ENCODE measurements around the gene EFCAB8.

Gene EFCAB8

GRCh38 chr20:32858701-32859372 is at the start of gene EFCAB8:
EFCAB8 (plus strand) TSS chr20:32858923; CDS start chr20:32863793, 4,870 bp downstream.
- no peak for FAIRE-seq
- TF ChIP-seq CTCF (IDR thresholded peaks at IDR 0.05; ENCODE audit: insufficient read depth, missing control alignments): no peak
- DNase-seq (ENCODE audit: insufficient read length, low spot score): no peak

- FAIRE-seq: no peak
- no peak for DNase-seq (ENCODE audit: insufficient read length, low spot score)
- TF ChIP-seq CTCF (IDR thresholded peaks at IDR 0.05; ENCODE audit: insufficient read depth, missing control alignments): no peak
Measured at GRCh38 chr20:32809907-32810306, 48.8 kb upstream of the EFCAB8 start.

- FAIRE-seq (no peak), DNase-seq (ENCODE audit: insufficient read length, low spot score) (no peak)
- no peak for TF ChIP-seq CTCF (IDR thresholded peaks at IDR 0.05; ENCODE audit: insufficient read depth, missing control alignments)
Measured at GRCh38 chr20:32810941-32811340, 47.8 kb upstream of the EFCAB8 start.

GRCh38 chr20:32811886-32812285 is 46.8 kb upstream of the EFCAB8 start:
- TF ChIP-seq CTCF (IDR thresholded peaks at IDR 0.05; ENCODE audit: insufficient read depth, missing control alignments): no peak
- DNase-seq (ENCODE audit: insufficient read length, low spot score): no peak
- no peak for FAIRE-seq

GRCh38 chr20:32819992-32820697 is 38.6 kb upstream of the EFCAB8 start:
- TF ChIP-seq CTCF (IDR thresholded peaks at IDR 0.05; ENCODE audit: insufficient read depth, missing control alignments): no peak
- DNase-seq (ENCODE audit: insufficient read length, low spot score) (peak; percentile 36), FAIRE-seq (no peak)

- FAIRE-seq: no peak
- no peak for DNase-seq (ENCODE audit: insufficient read length, low spot score)
- TF ChIP-seq CTCF (IDR thresholded peaks at IDR 0.05; ENCODE audit: insufficient read depth, missing control alignments): no peak
Measured at GRCh38 chr20:32820698-32821377, 37.9 kb upstream of the EFCAB8 start.

All from D721Med (cell line).